Measurements from ENCODE around the gene RFC4.
"Not testable (repeated sequence)": the region's sequence is repeated elsewhere in the genome, so short reads cannot be mapped to it uniquely, and the experiment has no call there.

DNA sequence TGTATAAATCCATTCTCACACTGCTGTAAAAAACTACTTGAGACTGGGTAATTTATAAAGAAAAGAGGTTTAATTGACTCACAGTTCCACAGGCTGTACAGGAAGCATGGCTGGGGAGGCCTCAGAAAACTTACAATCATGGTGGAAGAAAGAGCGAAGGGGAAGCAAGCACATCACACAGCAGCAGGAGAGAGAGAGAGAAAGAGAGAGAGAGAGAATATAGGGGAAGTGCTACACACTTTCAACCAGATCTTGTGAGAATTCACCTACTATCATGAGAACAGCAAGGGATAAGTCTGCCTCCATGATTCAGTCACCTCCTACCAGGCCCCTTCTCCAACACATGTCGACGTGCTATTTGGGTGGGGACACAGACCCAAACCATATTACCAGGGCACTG, 45.6 kb upstream of the RFC4 start:
- TF ChIP-seq, protein P1, sequence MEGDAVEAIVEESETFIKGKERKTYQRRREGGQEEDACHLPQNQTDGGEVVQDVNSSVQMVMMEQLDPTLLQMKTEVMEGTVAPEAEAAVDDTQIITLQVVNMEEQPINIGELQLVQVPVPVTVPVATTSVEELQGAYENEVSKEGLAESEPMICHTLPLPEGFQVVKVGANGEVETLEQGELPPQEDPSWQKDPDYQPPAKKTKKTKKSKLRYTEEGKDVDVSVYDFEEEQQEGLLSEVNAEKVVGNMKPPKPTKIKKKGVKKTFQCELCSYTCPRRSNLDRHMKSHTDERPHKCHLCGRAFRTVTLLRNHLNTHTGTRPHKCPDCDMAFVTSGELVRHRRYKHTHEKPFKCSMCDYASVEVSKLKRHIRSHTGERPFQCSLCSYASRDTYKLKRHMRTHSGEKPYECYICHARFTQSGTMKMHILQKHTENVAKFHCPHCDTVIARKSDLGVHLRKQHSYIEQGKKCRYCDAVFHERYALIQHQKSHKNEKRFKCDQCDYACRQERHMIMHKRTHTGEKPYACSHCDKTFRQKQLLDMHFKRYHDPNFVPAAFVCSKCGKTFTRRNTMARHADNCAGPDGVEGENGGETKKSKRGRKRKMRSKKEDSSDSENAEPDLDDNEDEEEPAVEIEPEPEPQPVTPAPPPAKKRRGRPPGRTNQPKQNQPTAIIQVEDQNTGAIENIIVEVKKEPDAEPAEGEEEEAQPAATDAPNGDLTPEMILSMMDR (IDR thresholded peaks at IDR 0.05; ENCODE audit: low read length) = not testable (repeated sequence)
- TF ChIP-seq EZH2phosphoT487 (IDR thresholded peaks at IDR 0.05; ENCODE audit: low read length); EZH2 (optimal IDR thresholded peaks at IDR 0.05; ENCODE audit: low read depth, low read length): not testable (repeated sequence)
